Neutrophil (primary cell): ENCODE results near the gene SCLY.

Source experiments
- H3K27ac ChIP-seq: fragments of 200-600 bp; sonication (generic); 2 replicates; pipeline ENCODE4 v1.5.1; 2016; ENCODE audit warnings: mild to moderate bottlenecking, moderate library complexity
- H3K27me3 ChIP-seq: fragments of 200-600 bp; sonication (generic); 2 replicates; pipeline ENCODE4 v1.6.0; 2016; ENCODE audit warnings: mild to moderate bottlenecking
- H3K36me3 ChIP-seq: fragments of 200-600 bp; sonication (generic); 2 replicates; pipeline ENCODE4 v1.5.1; 2017
- H3K4me1 ChIP-seq, 2 experiments: fragments of 200-600 bp in 1 of 2; sonication (generic) in 1 of 2; 1 replicate in 1 of 2; 2 replicates in 1 of 2; pipeline versions ENCODE4 v1.5.1 to v1.6.1; 2013 to 2016; ENCODE audit warnings: low read depth in 1 of 2, low read length in 1 of 2, mild to moderate bottlenecking in 1 of 2, moderate library complexity in 1 of 2; ENCODE audit not compliant: control insufficient read depth in 1 of 2, insufficient read depth in 1 of 2
- H3K4me3 ChIP-seq, 2 experiments: fragments of 200-600 bp in 1 of 2; sonication (generic) in 1 of 2; 1 replicate in 1 of 2; 2 replicates in 1 of 2; pipeline ENCODE4 v1.5.1; 2013 to 2016; ENCODE audit warnings: low read depth in 1 of 2, low read length in 1 of 2, mild to moderate bottlenecking in 1 of 2, moderate library complexity in 1 of 2
- H3K9me3 ChIP-seq: fragments of 200-600 bp; sonication (generic); 2 replicates; pipeline ENCODE4 v1.5.1; 2016
- TF ChIP-seq, protein P1 (sequence below): fragments of 200-600 bp; sonication (generic); IDR thresholded peaks from 2 replicates; pipeline ENCODE4 v1.5.1; 2016; ENCODE audit warnings: antibody characterized with exemption

SCLY gene

GRCh38 chr2:238092486-238093035, 31.8 kb downstream of the SCLY start:
- no peaks in the 10 kb centered on the region for H3K9me3 ChIP-seq
- peaks cover 0 to 5% of the 10 kb centered on the region in 2 experiments for H3K4me1 ChIP-seq
- no peaks in the 10 kb centered on the region for H3K27me3 ChIP-seq
- H3K27ac ChIP-seq, result no peak overlapping the region
- no peak overlapping the region for H3K4me3 ChIP-seq
- peaks cover 4% of the 10 kb centered on the region for H3K36me3 ChIP-seq
- TF ChIP-seq, protein P1, sequence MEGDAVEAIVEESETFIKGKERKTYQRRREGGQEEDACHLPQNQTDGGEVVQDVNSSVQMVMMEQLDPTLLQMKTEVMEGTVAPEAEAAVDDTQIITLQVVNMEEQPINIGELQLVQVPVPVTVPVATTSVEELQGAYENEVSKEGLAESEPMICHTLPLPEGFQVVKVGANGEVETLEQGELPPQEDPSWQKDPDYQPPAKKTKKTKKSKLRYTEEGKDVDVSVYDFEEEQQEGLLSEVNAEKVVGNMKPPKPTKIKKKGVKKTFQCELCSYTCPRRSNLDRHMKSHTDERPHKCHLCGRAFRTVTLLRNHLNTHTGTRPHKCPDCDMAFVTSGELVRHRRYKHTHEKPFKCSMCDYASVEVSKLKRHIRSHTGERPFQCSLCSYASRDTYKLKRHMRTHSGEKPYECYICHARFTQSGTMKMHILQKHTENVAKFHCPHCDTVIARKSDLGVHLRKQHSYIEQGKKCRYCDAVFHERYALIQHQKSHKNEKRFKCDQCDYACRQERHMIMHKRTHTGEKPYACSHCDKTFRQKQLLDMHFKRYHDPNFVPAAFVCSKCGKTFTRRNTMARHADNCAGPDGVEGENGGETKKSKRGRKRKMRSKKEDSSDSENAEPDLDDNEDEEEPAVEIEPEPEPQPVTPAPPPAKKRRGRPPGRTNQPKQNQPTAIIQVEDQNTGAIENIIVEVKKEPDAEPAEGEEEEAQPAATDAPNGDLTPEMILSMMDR, result no peak

- Histone ChIP-seq H3K36me3 (peaks cover 4% of the 10 kb centered on the region), H3K27ac (no peak overlapping the region), H3K4me3 (no peak overlapping the region), H3K9me3 (no peaks in the 10 kb centered on the region), H3K4me1 (no peaks in the 10 kb centered on the region), H3K27me3 (no peaks in the 10 kb centered on the region)
- TF ChIP-seq, protein P1, result no peak
Observed at GRCh38 chr2:238093181-238094140, 32.7 kb downstream of the SCLY start.

- Histone ChIP-seq H3K9me3 (no peaks in the 10 kb centered on the region), H3K27ac (no peak overlapping the region), H3K4me1 (no peaks in the 10 kb centered on the region), H3K27me3 (peaks cover 7% of the 10 kb centered on the region), H3K36me3 (peaks cover 4% of the 10 kb centered on the region), H3K4me3 (no peak overlapping the region)
- TF ChIP-seq, protein P1, result no peak
Observed at GRCh38 chr2:238094438-238095022, 33.7 kb downstream of the SCLY start.

- H3K4me3 ChIP-seq, result no peak overlapping the region
- peaks cover 4% of the 10 kb centered on the region for H3K36me3 ChIP-seq
- TF ChIP-seq, protein P1, result no peak
- peaks cover 11% of the 10 kb centered on the region for H3K27me3 ChIP-seq
- H3K9me3 ChIP-seq, result no peaks in the 10 kb centered on the region
- H3K27ac ChIP-seq, result no peak overlapping the region
- H3K4me1 ChIP-seq, result no peaks in the 10 kb centered on the region
Observed at GRCh38 chr2:238095143-238095542, 34.3 kb downstream of the SCLY start.

- Histone ChIP-seq H3K36me3 (peaks cover 3% of the 10 kb centered on the region), H3K27ac (no peak overlapping the region), H3K27me3 (peaks cover 17% of the 10 kb centered on the region), H3K4me3 (no peak overlapping the region), H3K9me3 (no peaks in the 10 kb centered on the region), H3K4me1 (no peaks in the 10 kb centered on the region)
- TF ChIP-seq, protein P1, result no peak
Observed at GRCh38 chr2:238096311-238097011, 35.7 kb downstream of the SCLY start.
